Posterior vena cava (tissue), 2 donors: ENCODE results near the gene CHRNB4. TPM values are rescaled to one million over a fixed set of nuclear protein-coding genes. Genes with fewer than 3 reads are reported as not detected.

ENCODE experiments used
- DNase-seq: peaks from one replicate; pipeline ENCODE4 v3.0.0-alpha.2; 2020; ENCODE audit warnings: low spot score
- intact Hi-C, 2 donors: fragments of 100-400 bp; cut with DNase I; formaldehyde crosslinking; loops; one replicate each; pipeline versions ENCODE4 v1.14.1 to v1.14.2; 2022 to 2023
- total RNA-seq, 2 donors: library from RNA; stranded (reverse); fragmentation: NEBNext Ultra II Directional; extraction: Animal tissue kit (Norgen Biotek cat#: 25700); gene quantifications; one replicate each; pipeline ENCODE4 v1.2.1, GENCODE V29; 2021
- donor health status: DM: yes; HTN: yes; CAD: no.
- donor health status: DM: yes; HTN: yes; CAD: no.

The CHRNB4 gene
- total RNA-seq, 2 donors from 2014 or later: not detected

DNA sequence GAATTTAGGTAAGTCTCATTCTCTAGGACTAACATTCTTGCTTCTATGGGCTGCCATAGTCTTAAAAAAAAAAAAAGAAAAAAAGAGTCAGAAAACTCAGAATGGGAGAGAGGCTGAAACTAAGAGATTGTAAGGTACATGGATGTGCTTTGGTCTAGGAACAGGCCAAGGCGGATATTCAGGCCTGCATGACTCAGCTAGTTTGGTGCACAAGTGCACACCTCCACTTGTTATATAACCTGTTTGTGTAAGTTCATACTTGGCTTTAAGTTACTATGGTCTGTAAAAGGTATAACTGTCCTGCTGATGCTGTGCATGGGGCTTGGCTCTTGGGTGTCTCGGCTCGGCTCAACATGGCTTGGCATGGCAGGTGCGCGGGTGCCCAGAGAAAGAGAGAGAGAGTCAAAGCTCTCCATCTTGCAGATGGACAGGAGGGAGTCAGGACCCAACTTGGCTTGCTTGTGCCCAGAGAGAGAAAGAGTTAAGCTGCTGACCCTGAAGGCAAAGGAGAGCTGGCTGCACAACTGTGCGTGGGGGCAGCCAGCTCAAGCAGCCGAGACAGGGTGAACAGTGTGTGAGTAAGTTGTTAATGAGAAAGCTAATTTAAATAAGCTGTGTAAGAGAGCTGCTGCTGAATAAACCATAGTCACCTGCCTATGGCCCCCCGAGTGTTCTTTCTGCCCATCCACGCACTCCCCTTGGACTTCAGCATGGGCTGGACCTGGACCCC, 31.4 kb upstream of the CHRNB4 start:
- peak; percentile 20 for DNase-seq
- intact Hi-C loops: no loop called here

- intact Hi-C loops: no loop called here
Measured at GRCh38 chr15:78671626-78672211, 30.7 kb upstream of the CHRNB4 start.

DNA sequence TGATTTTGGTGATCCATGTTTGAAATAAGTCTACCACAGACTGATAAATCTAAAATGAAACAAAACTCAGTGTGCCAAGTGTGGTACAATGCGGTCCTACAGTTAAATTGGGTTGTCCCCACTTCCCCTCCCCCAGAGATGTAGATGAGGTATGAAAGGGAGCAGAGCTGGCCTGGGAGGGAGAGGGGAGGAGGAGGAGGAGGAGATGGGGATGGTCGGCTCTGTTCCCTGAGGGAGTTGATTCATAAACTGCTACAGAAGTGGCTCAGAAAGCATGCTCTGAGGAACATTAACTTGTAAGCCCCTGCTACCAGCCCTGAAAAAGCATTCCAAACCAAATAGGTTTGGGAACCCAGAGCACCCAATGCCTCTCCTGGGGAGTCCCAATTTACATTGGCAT, 28.0 kb upstream of the CHRNB4 start:
- DNase-seq: peak; percentile 5
- intact Hi-C loops: no loop called here

More at GRCh38 chr15:78671626-78672211, 30.7 kb upstream of the CHRNB4 start:
- DNase-seq: peak; percentile 58

DNA sequence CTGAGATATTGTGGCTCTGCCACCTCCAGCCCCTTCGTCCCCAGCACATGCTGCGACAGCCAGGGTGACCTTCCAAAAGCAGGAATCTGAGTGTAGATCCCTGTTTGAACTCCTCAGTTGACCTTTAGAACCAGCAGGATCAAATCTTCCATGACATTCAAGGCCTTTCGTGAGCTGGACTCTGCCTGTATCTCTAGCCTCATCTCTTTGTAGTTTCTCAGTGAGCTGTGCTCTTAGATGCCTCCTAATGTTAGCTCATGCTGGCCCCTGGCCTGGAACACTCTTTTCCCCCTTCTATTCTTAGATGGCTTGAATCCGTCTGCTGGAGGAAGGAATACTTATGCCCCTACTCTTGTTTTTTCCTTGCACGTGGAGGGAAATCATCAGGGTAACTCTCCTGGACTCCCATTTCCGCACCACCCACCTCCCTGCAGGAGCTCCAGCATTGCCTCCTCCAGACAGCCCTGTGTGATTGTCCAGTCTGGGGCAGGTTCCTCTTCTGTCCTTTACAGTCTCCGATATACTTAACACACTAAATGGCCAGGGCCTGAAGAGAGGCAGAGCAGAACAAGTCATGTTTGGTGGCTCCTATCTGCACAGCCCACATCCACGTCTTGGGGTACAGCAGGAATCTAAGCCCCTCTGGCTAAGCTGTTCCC, 26.7 kb upstream of the CHRNB4 start:
- DNase-seq: peak; percentile 31
- intact Hi-C loops: no loop called here

GRCh38 chr15:78666010-78666409, 25.0 kb upstream of the CHRNB4 start:
- intact Hi-C loops: no loop called here
- peak; percentile 13 for DNase-seq

- no peak for DNase-seq
- intact Hi-C loops: no loop called here
Measured at GRCh38 chr15:78663703-78664102, 22.7 kb upstream of the CHRNB4 start.

DNA sequence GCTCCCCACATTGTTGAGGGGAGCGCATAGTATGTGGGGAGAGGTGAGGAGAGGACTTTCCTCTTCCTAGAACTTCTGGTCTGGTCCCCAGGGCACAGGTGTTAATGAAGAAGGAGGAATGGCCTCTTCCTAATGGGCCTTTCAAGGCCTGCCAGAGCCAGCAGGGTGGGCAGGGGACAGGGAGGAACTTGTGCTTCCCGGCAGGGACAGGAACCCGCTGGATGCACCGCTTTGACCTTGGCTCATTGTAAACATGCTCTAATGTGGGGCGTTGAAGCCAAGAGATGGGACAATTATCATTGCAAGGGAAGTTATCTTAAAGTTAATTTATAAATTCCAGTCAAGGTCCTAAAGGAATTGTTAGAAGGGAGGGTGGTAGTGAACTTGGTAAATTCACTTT, 21.0 kb upstream of the CHRNB4 start:
- intact Hi-C loops: no loop called here
- peak; percentile 47 for DNase-seq

DNA sequence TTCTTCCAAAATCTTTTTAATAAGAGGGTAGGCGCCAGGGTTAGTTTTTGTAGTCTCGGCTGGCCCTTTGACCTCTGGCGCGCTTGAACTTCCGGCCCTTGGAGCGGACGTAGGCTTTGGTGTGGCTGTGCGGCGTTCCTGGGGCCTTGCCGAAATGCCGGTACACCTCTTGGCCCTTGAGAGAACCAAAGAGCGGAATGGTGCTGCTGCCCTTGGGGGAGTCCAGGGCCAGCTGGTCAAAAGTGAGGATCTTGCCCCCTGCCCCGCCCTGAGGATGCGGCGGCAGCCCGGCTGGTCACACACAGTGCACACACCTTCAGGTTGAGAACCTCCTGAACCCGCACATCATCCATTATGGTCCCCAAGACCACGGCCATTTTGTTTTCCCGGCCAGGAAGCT, 20.0 kb upstream of the CHRNB4 start:
- intact Hi-C loops: no loop called here
- peak; percentile 55 for DNase-seq

- peak; percentile 26 for DNase-seq
- intact Hi-C loops: no loop called here
Measured at GRCh38 chr15:78660584-78660983, 19.6 kb upstream of the CHRNB4 start.

DNA sequence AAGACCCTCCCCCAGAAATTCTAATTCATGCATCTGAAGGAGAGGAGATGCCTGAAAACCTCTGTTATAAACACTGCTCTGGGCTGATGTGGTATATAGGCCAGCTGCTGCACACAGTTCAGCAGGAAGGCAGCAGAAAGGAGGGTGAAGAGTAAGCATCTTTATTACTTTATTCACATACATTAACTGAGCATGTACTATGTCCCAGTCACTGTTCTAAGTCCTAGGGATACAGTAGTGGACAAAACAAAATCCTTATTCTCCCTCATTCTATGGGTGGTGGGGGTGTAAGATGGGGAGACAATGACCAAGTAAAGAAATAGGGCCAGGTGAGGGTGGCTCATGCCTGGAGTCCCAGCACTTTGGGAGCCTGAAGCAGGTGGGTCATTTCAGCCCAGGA, 17.8 kb upstream of the CHRNB4 start:
- intact Hi-C loops: no loop called here
- no peak for DNase-seq

DNA sequence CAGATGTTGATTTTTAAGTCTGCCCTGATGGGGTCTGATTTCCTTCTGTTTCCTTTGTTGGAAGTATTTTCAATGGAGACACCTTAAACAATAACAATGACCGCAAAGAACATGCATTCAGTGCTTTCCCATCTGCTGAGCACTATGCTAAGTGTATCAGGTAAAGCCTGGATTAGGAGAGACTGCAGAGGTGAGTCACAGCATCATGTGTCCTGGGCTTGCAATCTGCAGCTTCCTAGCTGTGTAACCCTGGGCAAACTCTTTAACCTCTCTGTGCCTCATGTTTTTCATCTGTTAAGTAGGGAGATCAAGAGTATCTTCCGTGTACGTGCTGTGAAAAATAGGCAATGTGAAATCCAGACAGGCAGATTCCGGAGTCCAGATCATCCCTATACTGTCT, 13.3 kb upstream of the CHRNB4 start:
- intact Hi-C loops: no loop called here
- no peak for DNase-seq

DNA sequence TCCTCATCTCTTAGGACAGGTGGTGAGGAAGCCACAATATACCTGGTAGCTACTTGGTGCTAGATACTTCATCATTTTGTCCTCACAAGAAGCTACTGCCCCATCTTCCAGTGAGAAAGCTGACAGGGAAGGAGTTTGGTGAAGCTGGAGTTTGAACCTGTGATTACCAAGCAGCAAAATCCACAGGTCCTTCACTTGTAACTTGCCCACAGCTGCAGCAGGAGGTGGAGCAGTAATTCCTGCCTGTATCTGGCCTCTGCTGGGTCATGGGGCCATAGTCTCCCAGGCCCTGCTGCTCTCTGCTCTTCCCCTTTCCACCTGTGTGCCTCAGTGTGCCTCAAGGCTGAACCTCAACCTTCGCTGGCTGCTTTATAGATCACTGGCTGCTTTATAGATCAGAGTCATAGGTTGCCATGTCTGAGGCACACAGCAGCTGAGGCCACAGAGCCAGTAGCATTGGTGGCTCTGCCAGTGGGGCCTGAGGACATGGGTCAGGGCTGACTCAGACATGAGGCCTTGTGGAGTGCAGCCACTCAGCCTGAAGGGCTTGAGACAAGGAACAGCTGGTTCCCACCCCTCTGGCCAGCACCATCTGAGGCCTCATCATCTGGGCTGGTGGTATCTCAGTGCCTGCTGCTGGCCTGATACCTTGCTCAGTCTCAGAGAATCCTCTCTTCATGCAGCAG, 11.1 kb upstream of the CHRNB4 start:
- intact Hi-C loops: no loop called here
- DNase-seq: peak; percentile 52

DNA sequence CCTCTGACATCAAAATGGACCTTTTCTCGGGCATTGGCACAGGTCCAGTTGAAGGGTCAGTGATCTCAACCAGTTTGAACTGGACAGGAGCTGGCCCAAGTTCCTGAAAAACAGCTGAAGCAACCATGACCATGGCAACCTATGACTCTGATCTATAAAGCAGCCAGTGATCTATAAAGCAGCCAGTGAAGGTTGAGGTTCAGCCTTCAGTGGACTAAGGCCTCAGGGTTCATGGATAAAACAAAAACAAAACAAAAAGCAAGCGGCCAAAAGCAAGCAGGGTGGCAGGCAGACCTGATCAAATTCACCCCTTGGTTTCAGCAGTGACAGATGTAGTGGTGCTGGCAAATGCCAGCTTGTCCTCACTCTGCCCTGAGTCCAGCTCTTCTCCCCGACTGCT, 10.0 kb upstream of the CHRNB4 start:
- intact Hi-C loops: no loop called here
- DNase-seq: peak; percentile 17

DNA sequence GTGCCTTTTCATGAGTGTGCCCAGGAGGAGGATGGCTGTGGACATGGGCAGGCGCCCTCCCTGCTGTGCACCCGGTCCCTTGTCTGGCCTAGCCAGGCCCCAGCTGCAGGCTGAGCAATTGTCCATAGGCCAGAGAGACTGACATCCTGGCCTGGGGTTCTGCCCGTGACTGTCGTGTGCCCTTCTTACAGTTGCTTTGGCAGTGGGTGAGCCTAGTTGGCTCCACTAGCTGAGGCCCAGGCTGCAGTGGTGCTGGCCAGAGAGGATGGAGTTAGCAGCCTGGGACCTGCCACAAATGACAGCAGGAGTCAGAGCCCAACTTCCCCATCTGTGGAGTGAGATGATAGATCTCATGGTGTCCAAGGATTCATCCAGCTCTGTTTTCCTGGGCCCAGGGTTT, 9.0 kb upstream of the CHRNB4 start:
- intact Hi-C loops: no loop called here
- DNase-seq: peak; percentile 31

GRCh38 chr15:78645009-78645408, 4.0 kb upstream of the CHRNB4 start:
- intact Hi-C loops: no loop called here
- peak; percentile 3 for DNase-seq

- DNase-seq: no peak
- intact Hi-C loops: no loop called here
Measured at GRCh38 chr15:78642331-78642730, 1.3 kb upstream of the CHRNB4 start.

DNA sequence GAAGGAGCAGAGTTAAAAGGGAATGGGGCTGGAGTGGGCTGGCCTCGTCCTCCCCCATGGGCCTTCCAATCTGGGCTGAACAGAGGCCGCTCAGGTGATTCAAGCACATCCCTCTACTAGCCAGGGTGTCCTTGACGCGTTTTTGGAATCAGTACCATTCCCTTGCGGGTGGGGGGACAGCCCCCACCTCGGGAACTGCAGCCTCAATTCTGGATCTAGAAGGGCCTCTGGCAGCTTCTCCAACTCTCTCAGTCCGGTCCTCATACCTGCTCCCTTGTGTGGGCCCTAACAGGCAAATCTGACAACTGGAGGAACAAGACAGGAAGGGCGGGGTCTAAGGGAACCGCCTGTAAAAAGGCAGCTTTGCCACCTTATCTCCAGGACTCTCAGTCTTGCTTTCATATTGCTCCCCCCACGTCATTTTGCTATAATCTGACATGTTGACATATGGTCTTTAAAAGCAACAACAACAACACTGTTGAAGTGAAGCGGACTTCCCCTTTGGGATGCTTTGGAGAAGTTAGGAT, 802 bp upstream of the CHRNB4 start:
- DNase-seq: peak; percentile 62
- intact Hi-C loops: no loop called here

DNA sequence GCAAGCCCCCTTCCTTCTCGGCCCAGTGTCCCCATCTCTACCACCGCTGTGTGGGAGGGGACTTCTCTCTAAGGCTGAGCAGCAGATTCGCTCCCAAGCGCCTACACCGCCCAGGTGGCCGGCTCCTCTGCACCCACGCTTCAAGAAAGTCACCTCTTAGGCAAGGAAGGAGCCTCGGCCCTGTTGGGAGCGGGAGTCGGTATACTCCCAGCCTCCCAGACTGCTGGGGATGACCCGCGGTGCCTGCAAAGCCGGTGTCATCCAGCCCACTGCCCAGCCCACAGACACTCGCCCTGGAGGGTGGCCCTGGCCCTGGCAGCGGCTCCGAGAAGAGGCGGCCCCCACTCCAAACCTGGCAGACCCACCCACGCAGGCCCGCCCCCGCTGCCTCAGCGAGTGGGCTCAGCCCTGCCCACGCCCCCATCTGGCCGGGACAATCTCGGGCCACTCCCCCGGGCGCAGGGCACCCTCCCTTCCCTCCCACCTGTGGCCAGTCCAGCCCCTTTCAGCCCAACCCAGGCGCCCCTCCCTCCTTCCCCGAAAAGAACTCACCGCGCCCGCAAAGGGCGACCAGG, 396 bp downstream of the CHRNB4 start:
- intact Hi-C loops: no loop called here
- DNase-seq: peak; percentile 68

DNA sequence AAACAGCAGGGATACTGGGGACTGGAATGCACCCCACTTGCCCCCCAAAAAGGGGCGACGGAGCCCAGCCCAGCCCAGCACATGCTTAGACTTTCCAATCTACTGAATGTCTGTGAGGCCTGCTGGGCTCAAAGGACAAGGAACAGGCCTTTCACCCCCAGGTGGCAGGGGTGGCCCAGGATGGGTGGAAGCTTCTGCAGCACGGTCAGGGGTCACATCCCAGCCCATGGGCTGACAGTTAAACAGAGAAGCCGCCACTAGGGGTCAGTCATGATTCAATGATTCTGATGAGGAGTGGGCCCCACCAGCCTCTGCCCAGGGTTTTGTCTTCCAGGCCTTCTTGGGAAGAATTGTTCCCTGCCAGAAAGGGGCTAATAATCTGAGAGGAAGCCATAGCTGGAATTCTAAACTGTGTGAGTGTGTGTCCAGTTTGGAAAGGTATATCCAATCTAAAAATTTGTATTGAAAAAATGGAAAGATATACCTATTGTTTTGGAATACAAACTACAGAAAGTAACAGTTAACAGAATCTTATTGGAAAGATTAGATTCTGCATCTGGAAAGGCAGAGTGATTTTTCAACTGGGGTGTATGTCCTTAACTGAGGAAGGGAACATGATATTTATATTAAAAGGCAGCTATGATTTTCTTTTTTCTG, 2.2 kb downstream of the CHRNB4 start:
- DNase-seq: peak; percentile 69
- intact Hi-C loops: no loop called here
